Measurements from ENCODE around the gene MLLT11.

MLLT11 gene, protein sequence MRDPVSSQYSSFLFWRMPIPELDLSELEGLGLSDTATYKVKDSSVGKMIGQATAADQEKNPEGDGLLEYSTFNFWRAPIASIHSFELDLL

DNA sequence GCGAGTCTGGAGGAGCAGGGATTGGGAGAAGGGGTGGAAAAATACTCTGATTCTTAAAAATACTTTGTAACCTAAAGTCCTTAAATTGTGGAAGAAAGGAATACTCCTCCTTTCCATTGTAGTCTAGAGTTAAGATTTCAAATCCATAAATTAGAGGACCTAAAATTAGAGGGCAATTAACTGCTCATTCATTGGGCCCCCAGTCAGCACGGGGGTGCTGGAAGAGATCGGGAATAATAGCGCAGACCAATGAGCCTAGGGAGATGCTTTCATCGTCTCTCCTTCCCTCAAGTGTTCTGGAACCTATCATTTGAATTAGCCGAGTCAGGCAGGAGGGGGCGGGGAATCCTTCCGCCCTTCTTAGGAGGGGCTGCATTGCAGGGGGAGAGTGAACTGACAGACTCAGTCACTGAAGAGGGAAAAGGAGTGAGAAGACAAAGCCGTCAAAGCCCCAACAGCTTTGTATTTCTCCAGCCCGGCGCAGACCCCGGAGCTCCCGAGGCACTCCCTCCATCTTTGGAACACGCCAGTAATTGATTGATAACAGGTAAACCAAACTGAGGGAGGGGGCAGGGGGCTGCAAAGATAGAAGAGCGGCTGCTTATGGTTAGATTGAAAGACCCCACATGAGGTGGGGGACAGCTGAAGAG is at the start of gene MLLT11:
Gene MLLT11 (plus strand): TSS at position 391 of the 650 bp plus-strand sequence. CDS start 6,828 bp downstream, outside the sequence.
- DNase-seq (ENCODE audit: low read depth), result no peak

- DNase-seq (ENCODE audit: low read depth), result no peak
Observed at GRCh38 chr1:151011154-151011850, 48.9 kb upstream of the MLLT11 start.

DNA sequence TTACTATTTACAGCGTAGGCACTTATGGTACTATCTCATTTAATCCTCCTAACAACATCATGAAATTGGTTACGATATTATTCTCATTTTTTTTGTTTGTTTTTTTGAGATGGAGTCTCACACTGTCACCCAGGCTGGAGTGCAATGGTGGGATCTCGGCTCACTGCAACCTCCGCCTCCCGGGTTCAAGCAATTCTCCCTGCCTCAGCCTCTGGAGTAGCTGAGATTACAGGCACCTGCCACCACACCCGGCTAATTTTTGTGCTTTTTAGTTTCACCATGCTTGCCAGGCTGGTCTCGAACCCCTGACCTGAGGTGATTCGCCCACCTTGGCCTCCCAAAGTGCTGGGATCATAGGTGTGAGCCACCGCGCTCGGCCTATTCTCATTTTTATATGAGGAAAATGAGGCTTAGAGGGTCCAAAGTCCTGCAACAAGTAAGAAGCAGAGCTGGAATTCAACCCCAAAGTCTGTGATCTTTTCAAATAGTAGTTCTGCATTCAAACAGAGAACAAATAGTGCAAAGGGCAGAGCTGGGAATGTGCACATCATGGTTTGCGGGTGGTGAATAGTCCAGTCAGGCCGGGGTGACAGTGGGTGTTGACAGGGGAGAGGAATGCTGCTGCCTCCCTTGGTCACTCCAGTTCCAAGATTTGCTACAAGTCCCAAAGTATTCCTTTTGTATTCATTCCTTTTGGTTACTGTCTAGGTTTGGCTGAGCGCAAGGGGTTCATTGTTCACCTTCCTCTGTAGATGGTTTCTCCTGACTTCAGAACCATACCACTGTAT is 47.3 kb upstream of the MLLT11 start:
- no peak for DNase-seq (ENCODE audit: low read depth)

DNA sequence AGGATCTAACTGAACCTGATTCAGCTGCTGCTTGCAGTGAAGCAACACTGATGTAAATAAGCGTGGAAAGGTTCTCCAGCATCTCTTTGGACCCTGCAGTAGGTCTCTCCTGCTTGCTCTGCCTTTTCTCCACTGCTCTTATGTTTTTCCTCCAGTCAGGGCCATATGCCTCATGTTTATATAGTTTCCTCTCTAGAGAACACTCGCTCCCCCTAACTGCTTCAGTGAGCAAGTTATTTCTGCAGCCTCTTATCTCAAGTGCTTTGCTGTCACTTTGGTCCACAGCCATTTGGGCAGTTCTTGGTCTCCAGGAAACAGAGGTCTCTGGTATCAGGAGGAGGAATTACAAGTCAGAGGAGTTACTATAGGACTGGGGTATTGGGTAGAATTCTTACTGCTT is 46.7 kb upstream of the MLLT11 start:
- DNase-seq (ENCODE audit: low read depth), result no peak

GRCh38 chr1:151024540-151025146 is 35.6 kb upstream of the MLLT11 start:
- DNase-seq (ENCODE audit: low read depth), result no peak

- DNase-seq (ENCODE audit: low read depth), result no peak
Observed at GRCh38 chr1:151026460-151026859, 33.7 kb upstream of the MLLT11 start.

DNA sequence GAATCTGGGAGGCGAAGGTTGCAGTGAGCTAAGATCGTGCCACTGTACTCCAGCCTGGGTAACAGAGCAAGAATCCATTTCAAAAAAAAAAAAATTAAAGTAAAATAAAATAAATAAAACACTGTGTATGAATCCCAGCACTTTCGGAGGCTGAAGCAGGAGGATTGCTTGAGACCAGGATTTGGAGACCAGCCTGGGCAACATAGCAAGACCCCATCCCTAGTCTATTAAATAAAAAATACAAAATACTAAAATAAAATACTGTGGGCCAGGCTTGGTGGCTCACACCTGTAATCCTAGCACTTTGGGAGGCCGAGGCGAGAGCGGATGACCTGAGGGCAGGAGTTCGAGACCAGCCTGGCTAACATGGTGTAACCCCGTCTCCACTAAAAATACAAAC is 28.0 kb upstream of the MLLT11 start:
- no peak for DNase-seq (ENCODE audit: low read depth)

DNA sequence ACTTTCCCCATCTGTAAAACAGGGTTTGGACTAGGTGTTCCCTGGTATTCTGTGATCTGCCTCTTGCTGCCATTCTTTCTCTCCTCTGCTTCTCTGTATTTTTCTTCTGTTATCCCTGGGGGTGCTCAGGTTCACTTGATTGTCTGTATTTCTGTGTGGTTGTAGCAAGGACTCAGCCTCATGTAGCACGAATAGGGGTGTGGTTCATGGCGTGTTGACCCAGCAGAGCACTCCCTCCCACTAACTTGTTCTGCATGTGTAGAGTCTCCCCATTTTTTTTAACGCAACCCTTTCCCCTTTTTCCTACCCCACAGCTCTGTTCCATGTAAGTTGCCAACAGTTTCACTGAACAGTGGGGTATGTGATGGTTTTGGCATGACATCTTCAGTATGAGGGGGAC is 25.0 kb upstream of the MLLT11 start:
- no peak for DNase-seq (ENCODE audit: low read depth)

GRCh38 chr1:151036356-151036755 is 23.8 kb upstream of the MLLT11 start, which contains the start of gene BNIPL:
Gene BNIPL (plus strand): TSS chr1:151036586. CDS start chr1:151036726, 140 bp downstream.
- DNase-seq (ENCODE audit: low read depth), result no peak

- DNase-seq (ENCODE audit: low read depth), result no peak
Observed at GRCh38 chr1:151037032-151037431, 23.2 kb upstream of the MLLT11 start.

- no peak for DNase-seq (ENCODE audit: low read depth)
Observed at GRCh38 chr1:151039521-151039920, 20.7 kb upstream of the MLLT11 start.

GRCh38 chr1:151043163-151043562 is 17.0 kb upstream of the MLLT11 start:
- DNase-seq (ENCODE audit: low read depth), result no peak

DNA sequence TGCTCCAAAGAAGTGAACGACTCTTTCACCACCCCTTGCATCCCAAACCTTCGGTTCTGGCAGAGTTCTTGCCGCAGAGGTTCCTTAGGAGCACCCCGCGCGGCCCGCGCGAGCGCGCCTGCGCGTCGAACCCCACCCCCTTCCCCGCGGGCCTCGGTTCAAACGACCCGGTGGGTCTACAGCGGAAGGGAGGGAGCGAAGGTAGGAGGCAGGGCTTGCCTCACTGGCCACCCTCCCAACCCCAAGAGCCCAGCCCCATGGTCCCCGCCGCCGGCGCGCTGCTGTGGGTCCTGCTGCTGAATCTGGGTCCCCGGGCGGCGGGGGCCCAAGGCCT is 12.6 kb upstream of the MLLT11 start, which contains the start of gene C1orf56:
Gene C1orf56 (plus strand): TSS at position 161 of the 334 bp plus-strand sequence. CDS start 97 bp downstream, at position 258.
- DNase-seq (ENCODE audit: low read depth), result no peak

- no peak for DNase-seq (ENCODE audit: low read depth)
Observed at GRCh38 chr1:151047925-151048644, 12.1 kb upstream of the MLLT11 start.

GRCh38 chr1:151048645-151049032 is 11.6 kb upstream of the MLLT11 start:
- no peak for DNase-seq (ENCODE audit: low read depth)

DNA sequence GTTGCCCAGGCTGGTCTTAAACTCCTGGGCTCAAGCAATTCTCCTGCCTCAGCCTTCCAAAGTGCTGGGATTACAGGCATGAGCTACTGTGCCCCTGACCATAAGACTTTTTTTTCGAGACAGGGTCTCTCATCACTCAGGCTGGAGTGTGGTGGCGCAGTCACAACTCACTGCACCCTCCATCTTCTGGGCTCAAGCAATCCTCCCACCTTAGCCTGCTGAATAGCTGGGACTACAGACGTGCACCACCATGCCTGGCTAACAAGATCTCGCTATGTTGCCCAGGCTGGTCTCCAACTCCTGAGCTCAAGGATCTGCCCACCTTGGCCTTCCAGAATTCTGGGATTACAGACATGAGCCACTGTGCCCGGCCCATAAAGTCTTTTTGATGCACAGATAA is 10.7 kb upstream of the MLLT11 start:
- DNase-seq (ENCODE audit: low read depth), result no peak

GRCh38 chr1:151050051-151050688 is 10.0 kb upstream of the MLLT11 start:
- DNase-seq (ENCODE audit: low read depth), result no peak

- no peak for DNase-seq (ENCODE audit: low read depth)
Observed at GRCh38 chr1:151051356-151052009, 8.7 kb upstream of the MLLT11 start.

DNA sequence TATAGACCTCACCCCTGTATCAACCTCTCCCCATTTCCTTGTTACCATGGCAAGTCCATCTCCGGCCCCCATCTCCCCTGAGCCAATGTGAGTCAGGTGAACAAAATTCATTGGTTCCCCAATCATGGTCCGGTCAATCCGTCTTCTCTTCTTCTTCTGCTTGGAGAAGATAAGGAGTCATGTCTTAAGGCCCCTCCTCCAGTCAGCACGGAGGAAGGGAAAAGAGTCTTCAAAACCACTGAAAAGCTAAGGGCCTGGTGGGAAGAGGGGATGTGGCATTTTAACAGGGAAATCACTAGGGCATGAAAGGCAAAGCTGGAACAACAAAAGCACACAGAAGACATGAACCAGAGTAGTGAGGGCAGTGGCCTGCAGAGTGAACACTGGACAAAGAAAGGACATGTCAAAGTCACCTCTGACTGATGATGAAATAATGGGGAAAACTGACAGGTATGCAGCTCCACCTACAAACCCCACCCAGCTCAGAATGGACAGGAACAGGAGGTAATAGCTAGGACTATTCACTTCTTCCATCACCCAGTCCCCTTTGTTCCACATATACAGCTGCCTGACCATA is 5.1 kb upstream of the MLLT11 start:
- DNase-seq (ENCODE audit: low read depth), result no peak

- DNase-seq (ENCODE audit: low read depth), result no peak
Observed at GRCh38 chr1:151055581-151055980, 4.6 kb upstream of the MLLT11 start.
